Keratinocyte (primary cell): ENCODE results near the gene ANGPT4. TPM values are rescaled to one million over a fixed set of nuclear protein-coding genes. Genes with fewer than 3 reads are reported as not detected.
"Not testable (repeated sequence)": the region's sequence is repeated elsewhere in the genome, so short reads cannot be mapped to it uniquely, and the experiment has no call there.

Experiments used
- DNase-seq: peaks from one replicate; pipeline ENCODE4 v3.0.0-alpha.2; 2011; ENCODE audit warnings: low read depth, missing footprints, low spot score
- FAIRE-seq: peaks from 2 replicates; lab custom pipeline; 2011; peaks lifted over from hg19 to GRCh38; lab: Jason Lieb, UNC
- H2AFZ ChIP-seq: 2 replicates; pipeline ENCODE4 v1.6.0; 2012; ENCODE audit warnings: low read length, control low read depth, inconsistent platforms; ENCODE audit not compliant: control insufficient read depth
- H3K27ac ChIP-seq: 2 replicates; pipeline ENCODE4 v1.5.1; 2011; ENCODE audit warnings: low read length; ENCODE audit not compliant: control insufficient read depth, insufficient read depth
- H3K27me3 ChIP-seq: 3 replicates; pipeline ENCODE4 v1.6.0; 2011; ENCODE audit warnings: low read length; ENCODE audit not compliant: control insufficient read depth, insufficient read depth; ENCODE audit errors: extremely low read depth
- H3K36me3 ChIP-seq, 2 experiments: 2 replicates in 1 of 2; 3 replicates in 1 of 2; pipeline ENCODE4 v1.5.1; 2011; ENCODE audit warnings: low read length in 2 of 2, mild to moderate bottlenecking in 1 of 2; ENCODE audit not compliant: control insufficient read depth in 2 of 2, insufficient read depth in 2 of 2; ENCODE audit errors: extremely low read depth in 1 of 2
- H3K4me1 ChIP-seq: 3 replicates; pipeline ENCODE4 v1.5.1; 2011; ENCODE audit warnings: low read length; ENCODE audit not compliant: control insufficient read depth, insufficient read depth; ENCODE audit errors: extremely low read depth
- H3K4me2 ChIP-seq: 3 replicates; pipeline ENCODE4 v1.6.0; 2011; ENCODE audit warnings: low read depth, low read length; ENCODE audit not compliant: control insufficient read depth, insufficient read depth; ENCODE audit errors: extremely low read depth
- H3K4me3 ChIP-seq, 3 experiments: fragments of 200-600 bp in 1 of 3; sonication (generic) in 1 of 3; 2 replicates in 2 of 3; 3 replicates in 1 of 3; pipeline ENCODE4 v1.5.1; 2011 to 2016; ENCODE audit warnings: low read length in 3 of 3, mild to moderate bottlenecking in 3 of 3, control low read depth in 2 of 3, inconsistent platforms in 1 of 3, low read depth in 1 of 3, mixed read lengths in 1 of 3, mixed run types in 1 of 3, moderate library complexity in 1 of 3; ENCODE audit not compliant: control insufficient read depth in 2 of 3, insufficient read depth in 2 of 3; ENCODE audit errors: extremely low read depth in 1 of 3
- H3K79me2 ChIP-seq: 2 replicates; pipeline ENCODE4 v1.6.0; 2012; ENCODE audit warnings: low read length; ENCODE audit not compliant: control insufficient read depth, insufficient read depth
- H3K9ac ChIP-seq: 3 replicates; pipeline ENCODE4 v1.6.0; 2011; ENCODE audit warnings: low read length; ENCODE audit not compliant: control insufficient read depth, insufficient read depth; ENCODE audit errors: extremely low read depth
- H3K9me1 ChIP-seq: 3 replicates; pipeline ENCODE4 v1.6.0; 2011; ENCODE audit warnings: low read length; ENCODE audit not compliant: control insufficient read depth, insufficient read depth; ENCODE audit errors: extremely low read depth
- H3K9me3 ChIP-seq: 2 replicates; pipeline ENCODE4 v1.5.1; 2012; ENCODE audit warnings: low read depth, low read length; ENCODE audit not compliant: control insufficient read depth
- H4K20me1 ChIP-seq: 3 replicates; pipeline ENCODE4 v1.6.0; 2011; ENCODE audit warnings: low read length; ENCODE audit not compliant: control insufficient read depth, insufficient read depth; ENCODE audit errors: extremely low read depth
- EZH2 ChIP-seq: IDR thresholded peaks from one replicate; pipeline ENCODE4 v1.6.1; 2012; ENCODE audit warnings: inconsistent platforms, mild to moderate bottlenecking, low read length, moderate library complexity
- dilution Hi-C: fragments of 300-500 bp; cut with MboI; formaldehyde crosslinking; loops from one replicate; pipeline ENCODE4 v1.7.0; 2020; ENCODE audit warnings: low sequenced_read_pairs; ENCODE audit not compliant: extremely low pct_ligation_motif_present
- polyA plus RNA-seq, 5 experiments: library from polyadenylated mRNA; depleted of rRNA in 3 of 5; stranded (reverse) in 3 of 5; stranded (forward) in 1 of 5; unstranded in 1 of 5; fragments of >200 nt; gene quantifications; 1 replicate in 1 of 5; 2 replicates in 3 of 5; 3 replicates in 1 of 5; pipeline versions ENCODE4 v1.2.1 to v1.2.3, GENCODE V29; 2011 to 2012; ENCODE audit warnings: missing spikeins in 2 of 5, low read depth in 1 of 5, low replicate concordance in 1 of 5
- TF ChIP-seq, protein P1 (sequence below), 3 experiments: IDR thresholded peaks in 1 of 3; conservative IDR thresholded peaks in 1 of 3; optimal IDR thresholded peaks in 1 of 3; 2 replicates in 2 of 3; 3 replicates in 1 of 3; pipeline versions ENCODE3 to v1.5.1; 2011; ENCODE audit warnings: low read length in 3 of 3, mild to moderate bottlenecking in 3 of 3, moderate library complexity in 2 of 3, control low read depth in 1 of 3, inconsistent platforms in 1 of 3; ENCODE audit not compliant: insufficient read depth in 2 of 3; ENCODE audit errors: extremely low read depth in 1 of 3

ANGPT4 gene
- polyA plus RNA-seq, 1 donor (not counting 4 experiments of a cell fraction or from before 2014, with no cell fraction given), result not detected

DNA sequence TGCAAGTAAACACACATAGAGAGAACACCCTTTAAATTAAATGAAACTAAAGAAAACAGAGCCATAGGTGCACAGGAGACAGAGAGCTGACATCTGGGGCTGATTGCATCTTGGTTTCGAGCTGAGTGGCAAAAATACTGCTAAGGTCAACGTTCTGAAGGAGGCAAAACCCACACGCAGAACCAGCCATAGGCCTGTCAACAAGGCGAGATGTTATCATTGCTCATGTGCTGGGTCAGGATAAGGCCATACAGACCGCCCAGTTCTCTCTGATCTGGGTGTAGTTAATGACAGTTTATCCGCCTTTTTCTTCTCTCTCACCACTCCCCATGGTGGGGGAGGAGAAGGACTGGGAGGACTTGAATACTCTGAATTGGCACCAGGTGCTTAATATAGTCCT, 87.1 kb downstream of the ANGPT4 start:
- Histone ChIP-seq H2AFZ (no peak overlapping the region), H3K4me2 (no peak overlapping the region), H3K79me2 (no peaks in the 10 kb centered on the region), H3K27ac (no peak overlapping the region), H3K9me1 (no peaks in the 10 kb centered on the region), H3K4me3 (no peak overlapping the region), H3K9ac (no peak overlapping the region), H3K4me1 (peaks cover 4% of the 10 kb centered on the region), H3K27me3 (no peaks in the 10 kb centered on the region), H3K36me3 (no peaks in the 10 kb centered on the region), H3K9me3 (no peaks in the 10 kb centered on the region), H4K20me1 (no peaks in the 10 kb centered on the region)
- DNase-seq (no peak), FAIRE-seq (no peak)
- dilution Hi-C loops, result no loop called here
- no peak for TF ChIP-seq EZH2
- TF ChIP-seq, protein P1, sequence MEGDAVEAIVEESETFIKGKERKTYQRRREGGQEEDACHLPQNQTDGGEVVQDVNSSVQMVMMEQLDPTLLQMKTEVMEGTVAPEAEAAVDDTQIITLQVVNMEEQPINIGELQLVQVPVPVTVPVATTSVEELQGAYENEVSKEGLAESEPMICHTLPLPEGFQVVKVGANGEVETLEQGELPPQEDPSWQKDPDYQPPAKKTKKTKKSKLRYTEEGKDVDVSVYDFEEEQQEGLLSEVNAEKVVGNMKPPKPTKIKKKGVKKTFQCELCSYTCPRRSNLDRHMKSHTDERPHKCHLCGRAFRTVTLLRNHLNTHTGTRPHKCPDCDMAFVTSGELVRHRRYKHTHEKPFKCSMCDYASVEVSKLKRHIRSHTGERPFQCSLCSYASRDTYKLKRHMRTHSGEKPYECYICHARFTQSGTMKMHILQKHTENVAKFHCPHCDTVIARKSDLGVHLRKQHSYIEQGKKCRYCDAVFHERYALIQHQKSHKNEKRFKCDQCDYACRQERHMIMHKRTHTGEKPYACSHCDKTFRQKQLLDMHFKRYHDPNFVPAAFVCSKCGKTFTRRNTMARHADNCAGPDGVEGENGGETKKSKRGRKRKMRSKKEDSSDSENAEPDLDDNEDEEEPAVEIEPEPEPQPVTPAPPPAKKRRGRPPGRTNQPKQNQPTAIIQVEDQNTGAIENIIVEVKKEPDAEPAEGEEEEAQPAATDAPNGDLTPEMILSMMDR (optimal IDR thresholded peaks at IDR 0.05 in 1 of 3, IDR thresholded peaks at IDR 0.05 in 1 of 3, conservative IDR thresholded peaks at IDR 0.05 in 1 of 3; ENCODE audit: extremely low read depth in 1 of 3, insufficient read depth in 2 of 3, low read length in 3 of 3), result no peak

- dilution Hi-C loops, H3K79me2 ChIP-seq, FAIRE-seq, H3K9me1 ChIP-seq, DNase-seq, H3K27ac ChIP-seq, H3K36me3 ChIP-seq, H3K9me3 ChIP-seq, H2AFZ ChIP-seq, H3K9ac ChIP-seq, H3K4me3 ChIP-seq, H3K27me3 ChIP-seq, H3K4me1 ChIP-seq, H3K4me2 ChIP-seq, H4K20me1 ChIP-seq: not testable (repeated sequence)
These were observed 88.2 kb downstream of the ANGPT4 start for GRCh38 chr20:827981-828380.

- no peaks in the 10 kb centered on the region for H3K4me1 ChIP-seq
- DNase-seq (no peak), FAIRE-seq (no peak)
- no peak overlapping the region for H2AFZ ChIP-seq
- H3K9ac ChIP-seq, result no peak overlapping the region
- no peaks in the 10 kb centered on the region for H4K20me1 ChIP-seq
- no peaks in the 10 kb centered on the region for H3K9me3 ChIP-seq
- H3K27ac ChIP-seq, result no peak overlapping the region
- no peak overlapping the region for H3K4me3 ChIP-seq
- H3K9me1 ChIP-seq, result no peaks in the 10 kb centered on the region
- no peaks in the 10 kb centered on the region for H3K36me3 ChIP-seq
- dilution Hi-C loops, result no loop called here
- H3K4me2 ChIP-seq, result no peak overlapping the region
- H3K27me3 ChIP-seq, result no peaks in the 10 kb centered on the region
- TF ChIP-seq EZH2, result no peak
- TF ChIP-seq, protein P1 (optimal IDR thresholded peaks at IDR 0.05 in 1 of 3, IDR thresholded peaks at IDR 0.05 in 1 of 3, conservative IDR thresholded peaks at IDR 0.05 in 1 of 3; ENCODE audit: extremely low read depth in 1 of 3, insufficient read depth in 2 of 3, low read length in 3 of 3), result no peak
- no peaks in the 10 kb centered on the region for H3K79me2 ChIP-seq
These were observed 89.3 kb downstream of the ANGPT4 start for GRCh38 chr20:826695-827323.
